Astrocyte (in vitro differentiated cells and primary cell): ENCODE data around the gene CLMN. TPM values are rescaled to one million over a fixed set of nuclear protein-coding genes. Genes with fewer than 3 reads are reported as not detected.

Experiments
- DNase-seq: peaks from one replicate; pipeline ENCODE4 v3.0.0-alpha.2; 2010; ENCODE audit warnings: low read depth
- FAIRE-seq: peaks from 2 replicates; lab custom pipeline; 2011; peaks lifted over from hg19 to GRCh38; lab: Jason Lieb, UNC
- H2AFZ ChIP-seq: 2 replicates; pipeline ENCODE4 v1.6.0; 2012; ENCODE audit warnings: low read depth, low read length, inconsistent platforms
- H3K27ac ChIP-seq: 2 replicates; pipeline ENCODE4 v1.5.1; 2011; ENCODE audit warnings: low read depth, low read length, inconsistent platforms
- H3K27me3 ChIP-seq: 2 replicates; pipeline ENCODE4 v1.6.0; 2011; ENCODE audit warnings: low read length, inconsistent platforms; ENCODE audit not compliant: insufficient read depth
- H3K36me3 ChIP-seq: 2 replicates; pipeline ENCODE4 v1.5.1; 2011; ENCODE audit warnings: low read length, inconsistent platforms; ENCODE audit not compliant: insufficient read depth
- H3K4me1 ChIP-seq: 2 replicates; pipeline ENCODE4 v1.5.1; 2011; ENCODE audit warnings: low read length, inconsistent platforms; ENCODE audit not compliant: insufficient read depth
- H3K4me2 ChIP-seq: 2 replicates; pipeline ENCODE4 v1.6.0; 2012; ENCODE audit warnings: low read length, inconsistent platforms
- H3K4me3 ChIP-seq: 2 replicates; pipeline ENCODE4 v1.5.1; 2011; ENCODE audit warnings: low read depth, mild to moderate bottlenecking, low read length, inconsistent platforms; ENCODE audit not compliant: insufficient read depth
- H3K79me2 ChIP-seq: 2 replicates; pipeline ENCODE4 v1.6.0; 2012; ENCODE audit warnings: mild to moderate bottlenecking, low read length, inconsistent platforms; ENCODE audit not compliant: insufficient read depth
- H3K9ac ChIP-seq: 2 replicates; pipeline ENCODE4 v1.6.0; 2012; ENCODE audit warnings: mild to moderate bottlenecking, low read length, inconsistent platforms
- H3K9me3 ChIP-seq: 2 replicates; pipeline ENCODE4 v1.5.1; 2012; ENCODE audit warnings: low read depth, mild to moderate bottlenecking, low read length, inconsistent platforms; ENCODE audit not compliant: insufficient read depth
- H4K20me1 ChIP-seq: 2 replicates; pipeline ENCODE4 v1.6.0; 2012; ENCODE audit warnings: low read length, inconsistent platforms; ENCODE audit not compliant: insufficient read depth
- H3K27ac Mint-ChIP-seq: one replicate; pipeline ENCODE4 v1.8.0; 2021; ENCODE audit warnings: mild to moderate bottlenecking, mixed read lengths; ENCODE audit not compliant: unreplicated experiment
- H3K27me3 Mint-ChIP-seq: one replicate; pipeline ENCODE4 v1.8.0; 2021; ENCODE audit warnings: low read depth, mixed read lengths; ENCODE audit not compliant: unreplicated experiment
- H3K36me3 Mint-ChIP-seq: one replicate; pipeline ENCODE4 v1.8.0; 2021; ENCODE audit warnings: low read depth, mixed read lengths; ENCODE audit not compliant: unreplicated experiment
- H3K4me1 Mint-ChIP-seq: one replicate; pipeline ENCODE4 v1.8.0; 2021; ENCODE audit warnings: low read depth, mixed read lengths; ENCODE audit not compliant: unreplicated experiment
- H3K4me3 Mint-ChIP-seq: one replicate; pipeline ENCODE4 v1.8.0; 2021; ENCODE audit warnings: mild to moderate bottlenecking, moderate library complexity, mixed read lengths; ENCODE audit not compliant: unreplicated experiment
- H3K9me3 Mint-ChIP-seq: one replicate; pipeline ENCODE4 v1.8.0; 2021; ENCODE audit warnings: mild to moderate bottlenecking, mixed read lengths; ENCODE audit not compliant: unreplicated experiment
- CTCF ChIP-seq: IDR thresholded peaks from 2 replicates; pipeline ENCODE4 v1.5.1; 2011; ENCODE audit warnings: low read depth, mild to moderate bottlenecking, inconsistent platforms, low read length, moderate library complexity; ENCODE audit not compliant: insufficient read depth
- EZH2 ChIP-seq: IDR thresholded peaks from 2 replicates; pipeline ENCODE4 v1.6.1; 2012; ENCODE audit warnings: mild to moderate bottlenecking, low read length, inconsistent platforms; ENCODE audit not compliant: insufficient read depth
- total RNA-seq: library from RNA; stranded (reverse); gene quantifications from 2 replicates; pipeline ENCODE4 v1.2.1, GENCODE V29; 2021

The CLMN gene
- total RNA-seq, 1 donor from 2014 or later: 14.0 TPM

GRCh38 chr14:95300002-95300696, 19.6 kb downstream of the CLMN start:
- H4K20me1 ChIP-seq: no peaks in the 10 kb centered on the region
- H3K4me2 ChIP-seq: no peak overlapping the region
- no peak for FAIRE-seq
- TF ChIP-seq EZH2: no peak
- TF ChIP-seq CTCF: no peak
- no peaks in the 10 kb centered on the region for H3K36me3 ChIP-seq
- no peaks in the 10 kb centered on the region for H3K79me2 ChIP-seq
- H3K27ac Mint-ChIP-seq: no peak overlapping the region
- H3K9me3 ChIP-seq: no peaks in the 10 kb centered on the region
- H3K27ac ChIP-seq: no peak overlapping the region
- H3K9me3 Mint-ChIP-seq: peaks cover 8% of the 10 kb centered on the region
- H3K4me1 ChIP-seq: no peaks in the 10 kb centered on the region
- H3K4me1 Mint-ChIP-seq: peaks cover 6% of the 10 kb centered on the region
- H3K9ac ChIP-seq: no peak overlapping the region
- peaks cover 6% of the 10 kb centered on the region for H3K36me3 Mint-ChIP-seq
- H3K27me3 ChIP-seq: no peaks in the 10 kb centered on the region
- H2AFZ ChIP-seq: no peak overlapping the region
- no peak for DNase-seq
- H3K27me3 Mint-ChIP-seq: peaks cover 13% of the 10 kb centered on the region
- no peak overlapping the region for H3K4me3 ChIP-seq
- no peak overlapping the region for H3K4me3 Mint-ChIP-seq

GRCh38 chr14:95299271-95299670, 20.4 kb downstream of the CLMN start:
- DNase-seq (no peak), FAIRE-seq (no peak)
- Histone ChIP-seq H3K9me3 (no peaks in the 10 kb centered on the region), H3K79me2 (no peaks in the 10 kb centered on the region), H3K4me3 (no peak overlapping the region), H4K20me1 (no peaks in the 10 kb centered on the region), H3K36me3 (no peaks in the 10 kb centered on the region), H3K27ac (no peak overlapping the region), H3K4me2 (no peak overlapping the region), H3K9ac (no peak overlapping the region), H2AFZ (no peak overlapping the region), H3K4me1 (no peaks in the 10 kb centered on the region), H3K27me3 (no peaks in the 10 kb centered on the region)
- no peak for TF ChIP-seq CTCF
- no peak for TF ChIP-seq EZH2
- H3K4me1 Mint-ChIP-seq: peaks cover 6% of the 10 kb centered on the region
- H3K27me3 Mint-ChIP-seq: peaks cover 13% of the 10 kb centered on the region
- no peak overlapping the region for H3K27ac Mint-ChIP-seq
- H3K9me3 Mint-ChIP-seq: peaks cover 8% of the 10 kb centered on the region
- no peak overlapping the region for H3K4me3 Mint-ChIP-seq
- H3K36me3 Mint-ChIP-seq: peaks cover 6% of the 10 kb centered on the region

GRCh38 chr14:95297832-95298231, 21.9 kb downstream of the CLMN start:
- FAIRE-seq (no peak), DNase-seq (no peak)
- no peak overlapping the region for H3K27ac ChIP-seq
- no peaks in the 10 kb centered on the region for H3K27me3 ChIP-seq
- TF ChIP-seq CTCF: no peak
- no peak for TF ChIP-seq EZH2
- no peak overlapping the region for H2AFZ ChIP-seq
- H3K9ac ChIP-seq: no peak overlapping the region
- Mint-ChIP-seq H3K4me1 (peaks cover 6% of the 10 kb centered on the region), H3K27ac (no peak overlapping the region), H3K9me3 (peaks cover 11% of the 10 kb centered on the region), H3K36me3 (peaks cover 9% of the 10 kb centered on the region), H3K27me3 (peaks cover 11% of the 10 kb centered on the region), H3K4me3 (no peak overlapping the region)
- H3K79me2 ChIP-seq: no peaks in the 10 kb centered on the region
- no peaks in the 10 kb centered on the region for H3K36me3 ChIP-seq
- no peak overlapping the region for H3K4me2 ChIP-seq
- no peak overlapping the region for H3K4me3 ChIP-seq
- no peaks in the 10 kb centered on the region for H3K4me1 ChIP-seq
- H3K9me3 ChIP-seq: no peaks in the 10 kb centered on the region
- H4K20me1 ChIP-seq: no peaks in the 10 kb centered on the region
